MCF 10A (cell line): ENCODE data around the gene PRDM8. TPM values are rescaled to one million over a fixed set of nuclear protein-coding genes. Genes with fewer than 3 reads are reported as not detected.

Source experiments
- BruUV-seq: library from RNA; stranded (reverse); fragments of 400-500 nt; replicated peaks from 2 replicates; lab custom pipeline; 2021; lab: Mats Ljungman, UMichigan
- CTCF ChIA-PET: fragments of 300-600 bp; sonication (Branson Sonifier 250); formaldehyde crosslinking; extraction: SDS; loops from one replicate; lab custom pipeline; 2021; ENCODE audit warnings: antibody characterized with exemption, inconsistent platforms; lab: Yijun Ruan, JAX
- POLR2A ChIA-PET: fragments of 300-600, 350-650 bp; sonication (Branson Sonifier 250); formaldehyde crosslinking; extraction: SDS; loops from one replicate; lab custom pipeline; 2020; ENCODE audit warnings: antibody characterized with exemption, inconsistent platforms; lab: Yijun Ruan, JAX
- DNase-seq: peaks from one replicate; pipeline ENCODE4 v3.0.0-alpha.2; 2018; ENCODE audit not compliant: unreplicated experiment
- H3K27ac Mint-ChIP-seq: one replicate; pipeline ENCODE4 v1.8.0; 2022; ENCODE audit warnings: mild to moderate bottlenecking, low read depth, mixed read lengths; ENCODE audit not compliant: unreplicated experiment
- H3K27me3 Mint-ChIP-seq: one replicate; pipeline ENCODE4 v1.8.0; 2022; ENCODE audit warnings: mixed read lengths; ENCODE audit not compliant: insufficient read depth, unreplicated experiment
- H3K36me3 Mint-ChIP-seq: one replicate; pipeline ENCODE4 v1.8.0; 2022; ENCODE audit warnings: mild to moderate bottlenecking, moderate library complexity, mixed read lengths; ENCODE audit not compliant: insufficient read depth, unreplicated experiment
- H3K4me1 Mint-ChIP-seq: one replicate; pipeline ENCODE4 v1.8.0; 2022; ENCODE audit warnings: mixed read lengths; ENCODE audit not compliant: insufficient read depth, unreplicated experiment
- H3K4me3 Mint-ChIP-seq: one replicate; pipeline ENCODE4 v1.8.0; 2022; ENCODE audit warnings: mild to moderate bottlenecking, moderate library complexity, mixed read lengths; ENCODE audit not compliant: unreplicated experiment
- H3K9me3 Mint-ChIP-seq: one replicate; pipeline ENCODE4 v1.8.0; 2022; ENCODE audit warnings: mixed read lengths; ENCODE audit not compliant: unreplicated experiment
- intact Hi-C: fragments of 100-400 bp; cut with micrococcal nuclease; formaldehyde crosslinking; loops from 2 replicates; pipeline ENCODE4 v1.14.1; 2022
- total RNA-seq: library from RNA; stranded (reverse); gene quantifications from 2 replicates; pipeline ENCODE4 v1.2.3, GENCODE V29; 2022
- TF ChIP-seq, protein P1 (sequence below): fragments of 200-600 bp; IDR thresholded peaks from one replicate; pipeline ENCODE4 v1.8.0; 2022; ENCODE audit warnings: antibody characterized with exemption, mild to moderate bottlenecking; ENCODE audit not compliant: unreplicated experiment

The PRDM8 gene
- total RNA-seq, 1 experiment from 2014 or later, result 4.9 TPM

DNA sequence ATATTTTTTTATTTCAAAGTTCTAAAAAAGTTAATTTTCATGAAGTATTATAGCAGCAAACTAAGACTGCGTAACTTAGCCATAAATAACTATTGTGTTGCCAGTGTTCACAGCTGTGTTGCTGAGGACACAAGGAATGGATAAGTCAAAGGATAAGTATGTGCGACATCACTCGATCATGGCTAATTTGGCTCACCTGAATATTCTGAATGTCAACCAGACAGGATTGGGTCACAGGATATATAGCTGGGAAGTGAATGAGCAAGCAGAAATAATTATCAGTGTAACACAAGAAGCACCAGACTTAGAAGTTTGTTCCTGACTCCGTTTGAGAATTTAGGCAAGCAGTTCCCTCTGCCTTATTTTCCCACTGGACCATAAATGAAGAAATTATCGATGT lies 33.9 kb downstream of the PRDM8 start:
- BruUV-seq, result no TSS peak
- TF ChIP-seq, protein P1, sequence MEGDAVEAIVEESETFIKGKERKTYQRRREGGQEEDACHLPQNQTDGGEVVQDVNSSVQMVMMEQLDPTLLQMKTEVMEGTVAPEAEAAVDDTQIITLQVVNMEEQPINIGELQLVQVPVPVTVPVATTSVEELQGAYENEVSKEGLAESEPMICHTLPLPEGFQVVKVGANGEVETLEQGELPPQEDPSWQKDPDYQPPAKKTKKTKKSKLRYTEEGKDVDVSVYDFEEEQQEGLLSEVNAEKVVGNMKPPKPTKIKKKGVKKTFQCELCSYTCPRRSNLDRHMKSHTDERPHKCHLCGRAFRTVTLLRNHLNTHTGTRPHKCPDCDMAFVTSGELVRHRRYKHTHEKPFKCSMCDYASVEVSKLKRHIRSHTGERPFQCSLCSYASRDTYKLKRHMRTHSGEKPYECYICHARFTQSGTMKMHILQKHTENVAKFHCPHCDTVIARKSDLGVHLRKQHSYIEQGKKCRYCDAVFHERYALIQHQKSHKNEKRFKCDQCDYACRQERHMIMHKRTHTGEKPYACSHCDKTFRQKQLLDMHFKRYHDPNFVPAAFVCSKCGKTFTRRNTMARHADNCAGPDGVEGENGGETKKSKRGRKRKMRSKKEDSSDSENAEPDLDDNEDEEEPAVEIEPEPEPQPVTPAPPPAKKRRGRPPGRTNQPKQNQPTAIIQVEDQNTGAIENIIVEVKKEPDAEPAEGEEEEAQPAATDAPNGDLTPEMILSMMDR, result no peak
- no peak overlapping the region for H3K27ac Mint-ChIP-seq
- H3K27me3 Mint-ChIP-seq, result no peaks in the 10 kb centered on the region
- CTCF ChIA-PET, result interaction anchor here (0.6 to 1.5 kb wide), 3 partner anchors 11 to 1291 kb away, joined by 3 to 5 read pairs (median 3); no protein-coding TSS in a partner anchor
- intact Hi-C loops, result no loop called here
- H3K36me3 Mint-ChIP-seq, result peaks cover 4% of the 10 kb centered on the region
- H3K4me1 Mint-ChIP-seq, result peaks cover 6% of the 10 kb centered on the region
- POLR2A ChIA-PET, result no interaction called here
- H3K9me3 Mint-ChIP-seq, result no peaks in the 10 kb centered on the region
- DNase-seq, result no peak
- no peak overlapping the region for H3K4me3 Mint-ChIP-seq

DNA sequence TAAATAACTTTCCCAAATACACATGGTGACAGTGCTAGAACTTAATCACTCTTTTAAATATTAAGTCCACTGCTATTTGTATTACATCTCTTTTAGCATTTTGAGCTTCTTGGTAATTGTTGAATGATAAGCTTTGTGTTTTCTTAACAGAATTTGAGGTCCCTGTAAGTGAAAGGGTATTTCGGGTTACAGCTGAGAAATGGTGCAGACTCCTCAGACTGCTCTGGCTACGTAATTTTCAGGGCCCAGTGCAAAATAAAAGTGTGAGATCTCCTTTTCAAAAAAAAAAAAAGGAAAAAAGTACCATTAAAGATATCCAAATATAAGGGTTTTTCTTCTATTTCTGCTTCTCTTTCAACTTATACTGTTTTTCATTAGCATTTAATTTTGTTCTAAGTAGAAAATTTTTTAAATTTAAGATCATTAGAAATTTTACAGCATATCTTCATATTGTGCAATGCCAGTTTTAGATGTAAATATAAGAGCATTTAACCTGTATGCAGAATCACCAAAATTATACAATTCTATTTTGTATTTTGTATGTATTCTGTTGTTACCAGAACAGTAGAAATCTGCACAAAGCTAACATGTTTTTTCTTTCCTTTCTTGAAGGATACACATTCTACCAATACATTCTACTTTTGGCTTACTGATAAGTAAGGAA lies 35.5 kb downstream of the PRDM8 start:
- POLR2A ChIA-PET, result interaction anchor here (1.0 to 1.1 kb wide), 2 partner anchors 24 to 39 kb away, joined by 3 read pairs; no protein-coding TSS in a partner anchor
- intact Hi-C loops, result no loop called here
- H3K9me3 Mint-ChIP-seq, result no peaks in the 10 kb centered on the region
- no peaks in the 10 kb centered on the region for H3K27me3 Mint-ChIP-seq
- CTCF ChIA-PET, result interaction anchor here (0.7 to 1.1 kb wide), 2 partner anchors 12 to 103 kb away, joined by 3 to 4 read pairs; partner anchors contain the start of gene CFAP299
- peaks cover 4% of the 10 kb centered on the region for H3K36me3 Mint-ChIP-seq
- no TSS peak for BruUV-seq
- TF ChIP-seq, protein P1, result no peak
- H3K27ac Mint-ChIP-seq, result no peak overlapping the region
- no peak for DNase-seq
- H3K4me3 Mint-ChIP-seq, result no peak overlapping the region
- peaks cover 8% of the 10 kb centered on the region for H3K4me1 Mint-ChIP-seq

DNA sequence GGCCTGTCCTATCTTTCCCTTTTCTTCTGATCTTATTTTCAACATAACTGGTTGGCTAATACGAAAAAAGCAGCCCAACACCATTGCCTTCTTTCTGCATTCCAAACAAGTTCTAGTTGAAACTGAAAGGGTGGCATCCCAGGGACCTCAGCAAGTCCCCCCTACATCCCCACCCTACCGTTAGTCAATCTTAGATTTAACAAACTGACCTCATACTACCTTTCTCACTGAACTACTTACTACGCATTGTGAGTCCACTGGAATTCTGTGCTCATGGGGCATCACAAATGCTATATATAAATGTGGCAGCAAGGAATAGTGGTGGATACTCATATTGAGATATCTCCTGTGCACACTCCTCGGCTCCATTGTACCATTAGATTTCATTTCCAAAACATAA lies 36.1 kb downstream of the PRDM8 start:
- intact Hi-C loops, result no loop called here
- BruUV-seq, result no TSS peak
- no peaks in the 10 kb centered on the region for H3K9me3 Mint-ChIP-seq
- ChIA-PET CTCF (no interaction called here), POLR2A (interaction anchor here (1.0 kb wide), 1 partner anchor 38 kb away, joined by 3 read pairs; no protein-coding TSS in a partner anchor)
- no peak overlapping the region for H3K27ac Mint-ChIP-seq
- no peaks in the 10 kb centered on the region for H3K27me3 Mint-ChIP-seq
- H3K4me1 Mint-ChIP-seq, result peaks cover 8% of the 10 kb centered on the region
- peaks cover 4% of the 10 kb centered on the region for H3K36me3 Mint-ChIP-seq
- TF ChIP-seq, protein P1, result no peak
- H3K4me3 Mint-ChIP-seq, result no peak overlapping the region
- DNase-seq, result no peak

DNA sequence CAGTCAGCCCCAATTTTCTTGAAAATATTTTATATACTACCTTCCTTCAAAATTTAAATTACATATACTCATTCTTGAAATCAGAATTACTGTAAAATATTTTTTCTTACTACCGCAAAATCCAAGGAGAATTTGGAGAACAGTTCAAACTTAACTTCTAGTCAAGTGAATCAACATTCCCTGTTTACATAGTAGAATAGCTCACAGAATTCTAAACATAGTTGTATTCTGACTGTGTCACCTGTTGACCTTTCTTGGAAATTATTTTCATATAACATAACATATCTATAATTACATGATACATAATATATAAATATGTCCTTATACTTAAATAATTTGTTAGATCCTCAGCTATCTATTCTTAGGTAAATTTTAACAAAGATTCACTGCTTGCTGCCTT lies 38.1 kb downstream of the PRDM8 start:
- Mint-ChIP-seq H3K9me3 (no peaks in the 10 kb centered on the region), H3K27me3 (no peaks in the 10 kb centered on the region), H3K4me1 (peaks cover 8% of the 10 kb centered on the region), H3K27ac (no peak overlapping the region), H3K36me3 (peaks cover 4% of the 10 kb centered on the region), H3K4me3 (no peak overlapping the region)
- TF ChIP-seq, protein P1, result no peak
- no TSS peak for BruUV-seq
- intact Hi-C loops, result no loop called here
- no peak for DNase-seq
- CTCF ChIA-PET, result interaction anchor here (0.7 to 1.1 kb wide), 3 partner anchors 23 to 244 kb away, joined by 3 to 4 read pairs (median 4); no protein-coding TSS in a partner anchor
- POLR2A ChIA-PET, result interaction anchor here (1.1 kb wide), 1 partner anchor 10 kb away, joined by 4 read pairs; no protein-coding TSS in a partner anchor
